NCI-H2029 (cell line): ENCODE data around the gene NTHL1.
"Not testable (repeated sequence)": the region's sequence is repeated elsewhere in the genome, so short reads cannot be mapped to it uniquely, and the experiment has no call there.

Experiments
- DNase-seq: peaks from one replicate; lab custom pipeline; 2025; lab: John Stamatoyannopoulos, UW

The NTHL1 gene

GRCh38 chr16:2028146-2028545, 19.5 kb downstream of the NTHL1 start:
- DNase-seq, result no peak

DNA sequence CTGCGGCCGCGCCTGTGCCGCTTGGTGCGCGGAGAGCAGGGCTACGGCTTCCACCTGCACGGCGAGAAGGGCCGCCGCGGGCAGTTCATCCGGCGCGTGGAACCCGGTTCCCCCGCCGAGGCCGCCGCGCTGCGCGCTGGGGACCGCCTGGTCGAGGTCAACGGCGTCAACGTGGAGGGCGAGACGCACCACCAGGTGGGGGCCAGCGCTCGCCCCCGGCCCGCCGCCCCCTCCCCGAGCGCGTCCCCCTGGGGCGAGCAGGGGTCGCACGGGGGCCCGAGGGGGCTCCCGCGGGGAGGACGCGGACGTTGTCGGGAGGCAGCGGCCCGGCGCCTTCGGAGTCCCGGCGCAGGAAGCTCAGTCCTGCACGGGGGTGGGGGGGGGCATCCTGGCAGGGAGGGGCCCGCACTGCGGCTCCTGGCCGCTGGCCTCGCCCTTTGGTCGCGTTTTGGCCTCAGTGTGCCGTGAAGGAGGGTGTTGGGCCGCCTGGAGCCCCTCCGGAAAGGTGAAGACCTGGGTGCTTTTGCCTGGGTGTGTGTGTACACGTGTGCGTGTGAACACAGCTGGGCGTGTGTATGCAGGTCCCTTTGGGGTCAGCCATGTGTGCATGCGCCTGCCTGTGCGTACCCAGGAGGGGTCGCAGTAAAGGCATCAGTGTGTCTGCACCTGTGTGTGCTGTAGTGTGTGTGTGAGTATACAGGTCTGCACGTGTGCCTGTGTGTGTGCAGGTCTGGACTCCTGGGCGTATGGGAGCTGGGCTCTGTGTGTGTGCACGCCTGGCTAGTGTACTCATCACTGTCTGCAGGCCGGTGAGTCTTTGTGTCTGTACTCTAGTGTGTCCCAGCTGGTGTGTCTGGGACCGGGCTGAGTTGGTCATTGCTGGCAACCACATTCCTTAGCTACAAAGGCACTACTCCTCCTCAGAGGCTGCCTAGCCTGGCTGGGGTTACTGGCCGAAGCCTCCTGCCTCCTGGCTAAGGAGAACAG, 20.3 kb downstream of the NTHL1 start:
- no peak for DNase-seq

DNA sequence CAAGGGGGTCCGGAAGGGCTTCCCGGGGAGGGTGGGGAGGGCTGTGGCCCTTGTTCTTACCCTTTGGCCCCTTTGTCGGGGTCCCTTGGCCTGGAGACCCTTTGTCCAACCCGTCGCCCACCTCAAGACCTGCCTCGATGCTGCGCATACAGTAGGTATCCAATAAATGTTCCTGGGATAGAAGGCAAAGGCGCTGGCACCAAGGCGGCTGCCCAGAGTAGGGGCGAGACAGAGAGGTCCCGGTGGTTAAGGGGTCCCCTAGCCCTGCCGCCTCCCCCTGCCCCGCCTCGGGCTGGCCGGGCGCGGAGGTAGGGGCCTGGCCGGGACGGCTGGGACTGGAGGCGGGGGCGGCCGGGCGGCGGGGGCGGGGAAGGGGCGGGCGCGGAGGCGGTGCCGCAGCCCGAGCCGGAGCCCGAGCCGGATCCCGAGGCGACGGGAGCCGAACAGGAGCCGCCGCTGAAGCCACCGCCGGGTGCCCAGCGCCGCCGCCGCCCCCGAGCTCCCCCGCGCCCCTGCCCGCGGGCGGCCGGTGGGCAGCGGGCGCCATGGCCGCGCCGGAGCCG, 21.1 kb downstream of the NTHL1 start, which contains the start of gene NHERF2:
Gene NHERF2, plus strand, starts transcription at position 442 of the 563 bp plus-strand sequence. Its CDS starts 104 bp downstream, at position 546.
- DNase-seq, result no peak

GRCh38 chr16:2025878-2026460, 21.7 kb downstream of the NTHL1 start:
- no peak for DNase-seq

DNA sequence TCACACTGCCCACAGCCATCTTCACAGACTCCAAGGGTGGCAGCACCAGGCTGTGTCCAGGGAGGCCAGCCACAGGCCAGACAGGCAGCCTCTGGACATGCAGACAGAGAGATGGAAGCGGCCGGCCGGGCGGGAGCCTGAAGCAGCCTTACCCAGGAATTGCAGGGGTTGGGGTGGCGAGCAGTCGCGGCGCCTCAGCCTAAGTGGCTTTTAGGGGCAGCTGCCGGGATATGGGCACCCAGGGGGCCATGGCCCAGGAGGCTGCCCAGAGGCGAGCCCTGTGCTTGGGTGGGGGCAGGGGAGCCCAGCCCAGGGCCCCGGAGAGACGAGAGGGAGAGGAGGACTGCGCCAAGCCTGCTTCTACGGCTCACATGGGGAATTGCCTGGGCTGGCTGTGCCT, 22.4 kb downstream of the NTHL1 start:
- DNase-seq, result no peak

DNA sequence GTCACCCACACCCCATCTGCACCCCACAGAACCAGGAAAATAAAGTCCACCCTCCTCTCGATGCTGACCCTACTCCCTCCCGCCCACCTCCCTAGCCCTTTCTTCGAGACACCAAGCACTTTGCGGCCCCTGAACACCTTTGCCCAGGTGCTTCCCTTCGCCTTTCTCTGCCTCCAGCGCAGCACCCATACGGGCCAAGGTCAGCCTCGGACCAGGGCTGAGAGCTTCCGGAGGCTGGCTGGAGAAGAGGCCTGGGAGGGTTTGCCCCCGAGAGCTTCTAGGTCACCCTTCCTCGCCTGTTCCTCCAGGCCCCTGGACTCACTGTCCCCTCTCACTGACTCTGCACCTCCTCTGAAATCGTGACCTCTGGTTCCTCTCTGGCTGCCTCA, 23.6 kb downstream of the NTHL1 start:
- no peak for DNase-seq

DNA sequence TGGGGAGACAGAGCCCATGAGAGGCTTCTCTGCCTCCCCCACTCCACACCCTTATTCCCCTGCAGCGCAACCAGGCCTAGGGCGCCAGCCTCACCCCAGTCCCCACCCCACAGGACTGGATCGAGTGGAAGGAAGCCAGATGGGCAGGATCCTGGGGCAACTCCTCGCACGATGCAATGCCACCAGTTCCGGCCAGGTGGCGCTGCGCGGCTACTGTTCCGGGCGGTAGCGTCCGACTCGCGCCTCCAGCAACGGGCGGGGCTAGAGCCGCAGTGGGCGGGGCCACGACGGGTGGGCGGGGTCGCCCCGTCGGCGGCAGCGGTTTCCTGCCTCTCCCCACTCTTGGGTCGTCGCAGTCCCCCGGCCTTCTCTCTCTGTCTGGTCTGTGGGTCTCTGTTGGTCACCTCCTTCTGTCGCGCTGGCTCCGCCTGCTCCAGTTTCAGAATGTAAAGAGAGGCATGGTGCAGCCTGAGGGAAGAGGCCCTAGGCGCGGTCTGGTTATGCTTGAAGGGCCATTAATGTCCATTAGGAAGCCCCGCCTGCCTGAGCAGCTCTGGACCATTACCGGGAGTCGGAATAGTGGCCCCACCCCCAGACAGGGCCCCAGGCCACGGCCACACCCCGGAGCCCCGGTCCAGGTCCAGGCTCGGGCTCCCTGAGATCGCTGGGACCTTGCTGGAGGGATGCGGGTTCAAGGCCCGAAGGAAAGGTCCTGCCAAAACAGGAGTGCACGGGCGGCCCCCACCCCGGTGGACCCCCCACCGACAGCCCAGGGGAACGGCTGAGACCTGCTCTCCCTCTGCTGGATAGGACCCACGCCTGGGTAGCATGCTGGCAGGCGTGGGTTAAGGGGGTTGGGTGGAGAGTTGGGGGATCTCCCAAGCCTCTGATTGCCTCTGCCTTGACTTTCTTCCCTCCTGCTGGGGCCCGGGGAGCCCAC, 24.3 kb downstream of the NTHL1 start:
- peak; percentile 74 for DNase-seq

DNA sequence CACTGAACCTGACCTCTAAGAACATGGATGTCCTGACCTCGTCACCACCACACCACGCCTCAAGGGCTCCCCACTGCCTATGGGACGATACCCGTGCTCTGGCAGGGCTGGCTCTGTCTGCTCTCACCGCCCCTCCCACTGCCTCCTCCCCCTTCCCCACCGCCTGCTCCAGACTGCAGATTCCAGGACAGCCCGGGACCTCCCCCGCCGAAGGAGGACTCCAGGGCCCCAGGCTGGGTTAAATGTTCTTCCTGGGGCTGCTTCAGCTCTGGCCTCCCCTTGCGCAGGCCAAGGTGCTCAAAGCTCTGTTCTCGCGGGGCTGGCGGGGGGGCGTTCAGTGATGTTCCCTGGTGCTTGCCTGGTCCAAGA, 24.9 kb downstream of the NTHL1 start:
- DNase-seq, result no peak

DNA sequence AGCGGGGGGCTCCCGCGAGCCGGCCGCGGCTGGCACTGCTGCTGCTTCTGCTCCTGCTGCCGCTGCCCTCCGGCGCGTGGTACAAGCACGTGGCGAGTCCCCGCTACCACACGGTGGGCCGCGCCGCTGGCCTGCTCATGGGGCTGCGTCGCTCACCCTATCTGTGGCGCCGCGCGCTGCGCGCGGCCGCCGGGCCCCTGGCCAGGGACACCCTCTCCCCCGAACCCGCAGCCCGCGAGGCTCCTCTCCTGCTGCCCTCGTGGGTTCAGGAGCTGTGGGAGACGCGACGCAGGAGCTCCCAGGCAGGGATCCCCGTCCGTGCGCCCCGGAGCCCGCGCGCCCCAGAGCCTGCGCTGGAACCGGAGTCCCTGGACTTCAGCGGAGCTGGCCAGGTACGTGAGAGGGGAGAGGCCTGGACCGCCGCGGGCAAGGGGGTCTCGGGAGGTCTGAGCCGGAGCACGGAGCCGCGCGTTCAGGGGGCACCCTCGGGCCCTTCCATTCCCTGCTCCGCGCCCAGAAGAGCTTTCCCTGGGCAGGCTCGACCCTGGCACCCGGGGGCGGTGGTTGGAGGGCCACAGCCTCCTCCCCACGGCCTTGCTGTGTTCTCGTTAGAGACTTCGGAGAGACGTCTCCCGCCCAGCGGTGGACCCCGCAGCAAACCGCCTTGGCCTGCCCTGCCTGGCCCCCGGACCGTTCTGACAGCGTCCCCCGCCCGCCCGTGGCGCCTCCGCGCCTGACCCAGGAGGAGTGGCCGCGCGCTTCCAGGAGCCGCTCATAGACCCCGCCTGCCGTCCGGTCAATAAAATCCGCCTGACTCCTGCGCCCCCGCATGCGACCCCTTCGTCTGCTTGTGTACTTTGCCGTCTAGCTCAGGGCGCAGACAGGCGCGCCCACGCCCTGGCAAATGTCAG, 27.5 kb downstream of the NTHL1 start:
- no peak for DNase-seq

GRCh38 chr16:2019518-2019920, 28.1 kb downstream of the NTHL1 start, which contains the start of gene NPW:
NPW (plus strand) TSS chr16:2019785.
- no peak for DNase-seq

- no peak for DNase-seq
Observed at GRCh38 chr16:2016407-2016922, 31.2 kb downstream of the NTHL1 start.

- no peak for DNase-seq
Observed at GRCh38 chr16:2015947-2016208, 31.8 kb downstream of the NTHL1 start.

DNA sequence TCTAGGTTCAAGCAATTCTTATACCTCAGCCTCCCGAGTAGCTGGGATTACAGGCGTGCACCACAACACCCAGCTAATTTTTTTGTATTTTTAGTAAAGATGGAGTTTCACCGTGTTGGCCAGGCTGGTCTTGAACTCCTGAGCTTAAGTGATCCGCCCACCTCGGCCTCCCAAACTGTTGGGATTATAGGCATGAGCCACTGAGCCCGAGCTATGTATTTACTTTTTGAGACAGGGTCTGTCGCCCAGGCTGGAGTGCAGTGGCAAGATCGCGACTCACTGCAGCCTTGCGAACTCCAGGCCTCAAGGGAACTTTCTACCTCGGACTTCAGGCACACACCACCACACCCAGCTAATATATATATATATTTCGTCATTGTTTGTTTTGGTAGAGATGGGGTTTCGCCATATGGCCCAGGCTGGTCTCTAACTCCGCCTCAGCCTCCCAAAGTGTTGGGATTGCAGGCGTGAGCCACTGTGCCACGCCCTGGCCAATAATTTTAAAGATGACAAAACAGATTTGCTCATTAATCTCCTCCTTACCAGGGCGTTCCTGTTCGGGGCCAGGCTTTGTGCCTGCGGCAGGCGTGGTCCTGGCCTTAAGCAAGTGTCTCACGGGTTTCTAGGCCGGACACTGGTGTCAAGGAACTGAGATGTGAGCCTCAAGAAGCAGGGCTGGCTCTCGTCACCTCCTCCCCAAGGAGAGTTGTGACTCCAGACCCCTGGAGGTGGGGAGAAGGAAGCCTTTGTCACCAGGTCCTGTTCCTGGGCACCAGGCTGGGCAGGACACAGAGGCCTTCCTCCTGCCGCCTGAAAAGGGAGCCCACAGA, 32.3 kb downstream of the NTHL1 start:
- DNase-seq, result no peak

GRCh38 chr16:2013527-2013926, 34.1 kb downstream of the NTHL1 start:
- DNase-seq, result no peak

- DNase-seq, result not testable (repeated sequence)
Observed at GRCh38 chr16:2011726-2012125, 35.9 kb downstream of the NTHL1 start.

GRCh38 chr16:2009791-2010510, 37.7 kb downstream of the NTHL1 start, which contains the start of gene ZNF598:
ZNF598 (minus strand) TSS chr16:2009821.
- peak; percentile 81 for DNase-seq

- no peak for DNase-seq
Observed at GRCh38 chr16:2009164-2009711, 38.4 kb downstream of the NTHL1 start.

DNA sequence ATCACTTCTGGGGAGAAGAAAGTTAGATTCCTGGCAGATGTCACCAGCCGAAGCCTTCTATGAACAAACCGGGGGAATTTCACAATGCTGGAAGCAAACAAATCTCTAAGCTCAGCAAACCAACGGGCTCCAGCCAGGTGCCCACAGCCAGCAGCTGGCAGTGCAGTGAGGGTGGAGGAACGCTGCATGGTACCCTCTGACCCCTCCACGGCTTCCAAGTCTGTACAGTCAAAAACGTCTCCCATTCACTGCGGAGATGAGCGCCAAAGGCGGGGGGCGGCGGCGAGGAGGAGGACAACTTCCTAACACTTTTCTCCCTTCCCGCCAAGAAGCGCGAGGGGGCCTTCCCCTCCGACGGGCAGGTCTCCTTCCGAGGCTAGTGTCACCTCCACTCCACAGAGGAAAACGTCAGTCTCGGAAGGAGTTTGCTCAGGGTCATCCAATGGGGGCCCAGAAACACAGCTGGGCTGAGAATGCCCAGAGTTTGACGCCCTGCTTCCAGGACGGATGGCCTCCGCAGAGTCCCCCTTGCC, 38.9 kb downstream of the NTHL1 start:
- no peak for DNase-seq
